Measurements from ENCODE around the gene NRP1.

- TF ChIP-seq CTCF (conservative IDR thresholded peaks at IDR 0.05; ENCODE audit: low read depth, low read length), result no peak
- TF ChIP-seq EZH2 (IDR thresholded peaks at IDR 0.05; ENCODE audit: borderline replicate concordance, low read depth, low read length, poor library complexity, severe bottlenecking), result no peak
Observed at GRCh38 chr10:33277135-33277536, 57.3 kb downstream of the NRP1 start.
